ENCODE measurements around the gene HCFC1R1. TPM values are rescaled to one million over a fixed set of nuclear protein-coding genes. Genes with fewer than 3 reads are reported as not detected.

HCFC1R1 gene
- total RNA-seq, 1 experiment from 2014 or later: 46.6 TPM

GRCh38 chr16:3007059-3007956 is 16.4 kb downstream of the HCFC1R1 start:
- intact Hi-C loops (cut with micrococcal nuclease; ENCODE audit: unreplicated experiment): no loop called here
- DNase-seq (ENCODE audit: low spot score): no peak
- BruUV-seq (replicated peaks): no TSS peak

GRCh38 chr16:3004781-3005284 is 18.9 kb downstream of the HCFC1R1 start:
- no peak overlapping the region for H3K27ac ChIP-seq (ENCODE audit: low read depth, low read length, poor library complexity, severe bottlenecking)
- POLR2A ChIA-PET (ENCODE audit: low non-redundant PET): no interaction called here

More at GRCh38 chr16:3007059-3007956, 16.4 kb downstream of the HCFC1R1 start:
- peaks cover 4% of the 10 kb centered on the region for H3K4me1 ChIP-seq (ENCODE audit: insufficient read depth, low read length, poor library complexity, severe bottlenecking)
- no peak for TF ChIP-seq EZH2 (IDR thresholded peaks at IDR 0.05; ENCODE audit: borderline replicate concordance, low read depth, low read length, poor library complexity, severe bottlenecking)
- TF ChIP-seq CTCF (conservative IDR thresholded peaks at IDR 0.05; ENCODE audit: low read depth, low read length): no peak
- no peak overlapping the region for H3K27ac ChIP-seq (ENCODE audit: low read depth, low read length, poor library complexity, severe bottlenecking)
- peaks cover 67% of the 10 kb centered on the region for H3K27me3 ChIP-seq (replicated peaks; ENCODE audit: insufficient read depth, low read depth, low read length, poor library complexity)
- ChIA-PET CTCF (interaction anchor here (0.6 kb wide), 1 partner anchor 153 kb away, joined by 3 read pairs; no protein-coding TSS in a partner anchor), POLR2A (ENCODE audit: low non-redundant PET) (no interaction called here)
- no peaks in the 10 kb centered on the region for H3K36me3 ChIP-seq (ENCODE audit: insufficient read depth, low read length, poor library complexity, severe bottlenecking)
- H3K9me3 ChIP-seq (ENCODE audit: low read depth, low read length, poor library complexity, severe bottlenecking): no peaks in the 10 kb centered on the region
- H3K4me3 ChIP-seq (ENCODE audit: low read depth, low read length, poor library complexity, severe bottlenecking): no peak overlapping the region

More at GRCh38 chr16:3004781-3005284, 18.9 kb downstream of the HCFC1R1 start:
- Histone ChIP-seq H3K4me1 (ENCODE audit: insufficient read depth, low read length, poor library complexity, severe bottlenecking) (peaks cover 4% of the 10 kb centered on the region), H3K4me3 (ENCODE audit: low read depth, low read length, poor library complexity, severe bottlenecking) (no peak overlapping the region), H3K36me3 (ENCODE audit: insufficient read depth, low read length, poor library complexity, severe bottlenecking) (no peaks in the 10 kb centered on the region), H3K27me3 (replicated peaks; ENCODE audit: insufficient read depth, low read depth, low read length, poor library complexity) (peaks cover 63% of the 10 kb centered on the region), H3K9me3 (ENCODE audit: low read depth, low read length, poor library complexity, severe bottlenecking) (no peaks in the 10 kb centered on the region)
- TF ChIP-seq EZH2 (IDR thresholded peaks at IDR 0.05; ENCODE audit: borderline replicate concordance, low read depth, low read length, poor library complexity, severe bottlenecking) (peak; percentile 56), CTCF (conservative IDR thresholded peaks at IDR 0.05; ENCODE audit: low read depth, low read length) (no peak)
- no TSS peak for BruUV-seq (replicated peaks)
- intact Hi-C loops (cut with micrococcal nuclease; ENCODE audit: unreplicated experiment): loop anchor here (1.0 kb wide), 2 partner anchors 23 to 36 kb away; partner anchors contain the start of gene PAQR4
- DNase-seq (ENCODE audit: low spot score): no peak
- CTCF ChIA-PET: interaction anchor here (1.1 kb wide), 1 partner anchor 27 kb away, joined by 3 read pairs; no protein-coding TSS in a partner anchor

Data from A673 (cell line).